ENCODE measurements around the gene DLG2. TPM values are rescaled to one million over a fixed set of nuclear protein-coding genes. Genes with fewer than 3 reads are reported as not detected.

The DLG2 gene
- total RNA-seq, 1 donor from 2014 or later: 1.8 TPM

DNA sequence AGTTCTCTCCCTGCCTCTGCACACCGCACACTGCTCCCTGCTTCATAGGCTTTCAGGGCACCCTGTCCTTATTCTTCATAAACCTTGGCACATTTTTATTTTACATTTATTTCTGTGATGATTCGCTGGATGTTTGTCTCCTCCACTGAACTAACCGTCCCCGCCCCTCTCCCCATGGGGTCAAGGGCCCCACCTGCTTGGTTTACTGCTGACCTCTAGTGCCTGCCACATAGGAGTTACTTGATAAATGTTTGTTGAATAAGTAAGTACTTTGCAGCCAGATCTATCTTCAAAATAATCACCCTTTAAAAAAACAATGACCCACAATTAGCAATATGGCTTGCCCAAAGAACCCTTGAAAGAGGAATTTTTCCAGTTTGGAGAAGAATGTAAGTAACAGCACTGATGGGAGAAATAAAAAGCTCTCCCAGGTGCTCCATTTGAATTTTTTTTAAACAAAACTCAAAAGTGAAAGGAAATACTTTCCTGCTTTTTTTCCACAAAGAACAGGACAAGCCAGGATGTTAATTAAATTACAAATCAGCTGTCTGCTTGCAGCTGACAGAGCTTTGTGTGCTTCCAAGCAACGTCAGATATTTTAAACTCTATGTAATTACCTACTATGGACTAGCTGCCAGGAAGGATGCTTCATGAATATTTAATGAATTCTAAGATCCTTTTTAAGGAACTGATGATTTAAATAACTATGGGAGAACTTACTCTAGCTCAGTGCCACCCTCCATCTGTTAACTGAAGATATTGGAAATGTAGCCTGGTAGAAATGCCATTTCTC, 1083.6 kb downstream of the DLG2 start:
- Histone ChIP-seq H3K79me2 (ENCODE audit: insufficient read depth, low read length) (no peaks in the 10 kb centered on the region), H3K9ac (ENCODE audit: low read length) (no peak overlapping the region), H3K9me3 (ENCODE audit: insufficient read depth, low read depth, low read length) (no peaks in the 10 kb centered on the region), H3K4me1 (ENCODE audit: insufficient read depth, low read length) (no peaks in the 10 kb centered on the region), H3K27ac (ENCODE audit: low read depth, low read length) (no peak overlapping the region), H3K4me2 (ENCODE audit: low read length) (no peak overlapping the region), H3K27me3 (ENCODE audit: insufficient read depth, low read length) (no peaks in the 10 kb centered on the region), H3K4me3 (ENCODE audit: insufficient read depth, low read depth, low read length) (no peak overlapping the region), H3K36me3 (ENCODE audit: insufficient read depth, low read length) (no peaks in the 10 kb centered on the region), H4K20me1 (ENCODE audit: insufficient read depth, low read length) (no peaks in the 10 kb centered on the region), H2AFZ (ENCODE audit: low read depth, low read length) (no peak overlapping the region)
- FAIRE-seq: no peak
- H3K4me3 Mint-ChIP-seq (ENCODE audit: unreplicated experiment): no peak overlapping the region
- DNase-seq (ENCODE audit: low read depth): no peak
- no peak overlapping the region for H3K27ac Mint-ChIP-seq (ENCODE audit: unreplicated experiment)
- H3K4me1 Mint-ChIP-seq (ENCODE audit: low read depth, unreplicated experiment): peaks cover 23% of the 10 kb centered on the region
- no peaks in the 10 kb centered on the region for H3K36me3 Mint-ChIP-seq (ENCODE audit: low read depth, unreplicated experiment)
- TF ChIP-seq EZH2 (IDR thresholded peaks at IDR 0.05; ENCODE audit: insufficient read depth, low read length): no peak
- TF ChIP-seq, protein P1, sequence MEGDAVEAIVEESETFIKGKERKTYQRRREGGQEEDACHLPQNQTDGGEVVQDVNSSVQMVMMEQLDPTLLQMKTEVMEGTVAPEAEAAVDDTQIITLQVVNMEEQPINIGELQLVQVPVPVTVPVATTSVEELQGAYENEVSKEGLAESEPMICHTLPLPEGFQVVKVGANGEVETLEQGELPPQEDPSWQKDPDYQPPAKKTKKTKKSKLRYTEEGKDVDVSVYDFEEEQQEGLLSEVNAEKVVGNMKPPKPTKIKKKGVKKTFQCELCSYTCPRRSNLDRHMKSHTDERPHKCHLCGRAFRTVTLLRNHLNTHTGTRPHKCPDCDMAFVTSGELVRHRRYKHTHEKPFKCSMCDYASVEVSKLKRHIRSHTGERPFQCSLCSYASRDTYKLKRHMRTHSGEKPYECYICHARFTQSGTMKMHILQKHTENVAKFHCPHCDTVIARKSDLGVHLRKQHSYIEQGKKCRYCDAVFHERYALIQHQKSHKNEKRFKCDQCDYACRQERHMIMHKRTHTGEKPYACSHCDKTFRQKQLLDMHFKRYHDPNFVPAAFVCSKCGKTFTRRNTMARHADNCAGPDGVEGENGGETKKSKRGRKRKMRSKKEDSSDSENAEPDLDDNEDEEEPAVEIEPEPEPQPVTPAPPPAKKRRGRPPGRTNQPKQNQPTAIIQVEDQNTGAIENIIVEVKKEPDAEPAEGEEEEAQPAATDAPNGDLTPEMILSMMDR (IDR thresholded peaks at IDR 0.05; ENCODE audit: insufficient read depth, low read depth, low read length): no peak
- H3K27me3 Mint-ChIP-seq (ENCODE audit: low read depth, unreplicated experiment): peaks cover 3% of the 10 kb centered on the region
- H3K9me3 Mint-ChIP-seq (ENCODE audit: unreplicated experiment): no peaks in the 10 kb centered on the region

DNA sequence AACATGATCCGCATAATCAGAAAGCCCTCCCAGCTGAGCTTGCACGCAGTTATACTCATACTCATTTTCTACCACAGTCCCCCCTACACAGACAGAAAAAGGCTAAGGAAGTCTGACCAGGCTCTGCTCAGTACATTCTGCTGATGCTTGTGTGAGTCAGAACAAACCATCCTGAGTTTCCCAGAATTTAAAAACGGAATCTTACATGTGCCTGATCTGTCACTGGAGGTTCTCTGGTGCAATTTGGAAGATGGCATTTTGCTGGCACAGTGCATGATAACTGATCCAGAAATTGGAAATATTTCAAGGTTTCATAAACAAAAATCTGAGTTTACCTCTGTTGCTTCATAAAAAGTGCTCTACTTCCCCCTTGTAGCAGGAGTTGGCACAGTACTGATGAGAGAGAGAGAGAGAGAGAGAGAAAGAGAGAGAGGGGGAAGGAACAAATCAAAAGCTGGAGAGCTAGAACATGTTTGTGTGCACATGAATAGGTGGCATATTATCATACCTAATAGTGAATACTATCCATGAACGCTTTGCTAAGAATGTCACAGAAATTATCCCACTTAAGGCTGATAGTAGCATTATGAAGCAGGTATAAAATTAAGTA, 1085.3 kb downstream of the DLG2 start:
- Histone ChIP-seq H2AFZ (ENCODE audit: low read depth, low read length) (no peak overlapping the region), H3K4me3 (ENCODE audit: insufficient read depth, low read depth, low read length) (no peak overlapping the region)

More for the DNA sequence above, 1085.3 kb downstream of the DLG2 start:
- Mint-ChIP-seq H3K4me3 (ENCODE audit: unreplicated experiment) (no peak overlapping the region), H3K27ac (ENCODE audit: unreplicated experiment) (peak overlapping the region; percentile 50), H3K27me3 (ENCODE audit: low read depth, unreplicated experiment) (peaks cover 3% of the 10 kb centered on the region), H3K9me3 (ENCODE audit: unreplicated experiment) (no peaks in the 10 kb centered on the region), H3K36me3 (ENCODE audit: low read depth, unreplicated experiment) (no peaks in the 10 kb centered on the region), H3K4me1 (ENCODE audit: low read depth, unreplicated experiment) (peaks cover 22% of the 10 kb centered on the region)
- H4K20me1 ChIP-seq (ENCODE audit: insufficient read depth, low read length): no peaks in the 10 kb centered on the region
- H3K27ac ChIP-seq (ENCODE audit: low read depth, low read length): no peak overlapping the region
- H3K9ac ChIP-seq (ENCODE audit: low read length): no peak overlapping the region
- H3K27me3 ChIP-seq (ENCODE audit: insufficient read depth, low read length): no peaks in the 10 kb centered on the region
- H3K4me1 ChIP-seq (ENCODE audit: insufficient read depth, low read length): no peaks in the 10 kb centered on the region
- H3K9me3 ChIP-seq (ENCODE audit: insufficient read depth, low read depth, low read length): no peaks in the 10 kb centered on the region
- no peak for FAIRE-seq
- H3K79me2 ChIP-seq (ENCODE audit: insufficient read depth, low read length): no peaks in the 10 kb centered on the region
- peak; percentile 67 for DNase-seq (ENCODE audit: low read depth)
- H3K4me2 ChIP-seq (ENCODE audit: low read length): peak overlapping the region; percentile 8
- TF ChIP-seq EZH2 (IDR thresholded peaks at IDR 0.05; ENCODE audit: insufficient read depth, low read length): no peak
- TF ChIP-seq, protein P1 (IDR thresholded peaks at IDR 0.05; ENCODE audit: insufficient read depth, low read depth, low read length): no peak
- no peaks in the 10 kb centered on the region for H3K36me3 ChIP-seq (ENCODE audit: insufficient read depth, low read length)
